Inflammatory macrophage treated with lipopolysaccharide for 4 hours (primary cell): Measurements from ENCODE around the gene CLEC20A.

Experiments
- DNase-seq: peaks from one replicate; pipeline ENCODE4 v3.0.0-alpha.2; 2020

The CLEC20A gene

GRCh38 chr1:178496410-178497135 is at the start of gene CLEC20A:
TSS of gene CLEC20A (minus strand) at chr1:178496964. CDS start at chr1:178496939, 25 bp downstream.
- DNase-seq: no peak

GRCh38 chr1:178544531-178544930 is 47.8 kb upstream of the CLEC20A start:
- DNase-seq: no peak

GRCh38 chr1:178543290-178543607 is 46.5 kb upstream of the CLEC20A start:
- DNase-seq: no peak

GRCh38 chr1:178542554-178543289 is 46.0 kb upstream of the CLEC20A start:
- DNase-seq: peak; percentile 87

- DNase-seq: peak; percentile 58
These were observed 45.2 kb upstream of the CLEC20A start for GRCh38 chr1:178541829-178542553.

- DNase-seq: no peak
These were observed 44.6 kb upstream of the CLEC20A start for GRCh38 chr1:178541379-178541778.

- no peak for DNase-seq
These were observed 43.9 kb upstream of the CLEC20A start for GRCh38 chr1:178540646-178541045.

GRCh38 chr1:178540204-178540603 is 43.4 kb upstream of the CLEC20A start:
- DNase-seq: no peak

GRCh38 chr1:178539291-178539690 is 42.5 kb upstream of the CLEC20A start:
- no peak for DNase-seq

- DNase-seq: no peak
These were observed 41.6 kb upstream of the CLEC20A start for GRCh38 chr1:178538192-178538916.

- DNase-seq: no peak
These were observed 40.8 kb upstream of the CLEC20A start for GRCh38 chr1:178537382-178538090.

- no peak for DNase-seq
These were observed 40.1 kb upstream of the CLEC20A start for GRCh38 chr1:178536844-178537371.

GRCh38 chr1:178536329-178536728 is 39.6 kb upstream of the CLEC20A start:
- no peak for DNase-seq

GRCh38 chr1:178534137-178534868 is 37.5 kb upstream of the CLEC20A start:
- DNase-seq: no peak

GRCh38 chr1:178533121-178533946 is 36.6 kb upstream of the CLEC20A start:
- DNase-seq: no peak

- DNase-seq: peak; percentile 71
These were observed 35.6 kb upstream of the CLEC20A start for GRCh38 chr1:178532392-178532791.

GRCh38 chr1:178531887-178532286 is 35.1 kb upstream of the CLEC20A start:
- no peak for DNase-seq

GRCh38 chr1:178530502-178530901 is 33.7 kb upstream of the CLEC20A start:
- no peak for DNase-seq

GRCh38 chr1:178530037-178530402 is 33.3 kb upstream of the CLEC20A start:
- DNase-seq: no peak

- DNase-seq: no peak
These were observed 32.7 kb upstream of the CLEC20A start for GRCh38 chr1:178529364-178530036.
